ENCODE data around the gene CTH.
"Not testable (repeated sequence)": the region's sequence is repeated elsewhere in the genome, so short reads cannot be mapped to it uniquely, and the experiment has no call there.

DNA sequence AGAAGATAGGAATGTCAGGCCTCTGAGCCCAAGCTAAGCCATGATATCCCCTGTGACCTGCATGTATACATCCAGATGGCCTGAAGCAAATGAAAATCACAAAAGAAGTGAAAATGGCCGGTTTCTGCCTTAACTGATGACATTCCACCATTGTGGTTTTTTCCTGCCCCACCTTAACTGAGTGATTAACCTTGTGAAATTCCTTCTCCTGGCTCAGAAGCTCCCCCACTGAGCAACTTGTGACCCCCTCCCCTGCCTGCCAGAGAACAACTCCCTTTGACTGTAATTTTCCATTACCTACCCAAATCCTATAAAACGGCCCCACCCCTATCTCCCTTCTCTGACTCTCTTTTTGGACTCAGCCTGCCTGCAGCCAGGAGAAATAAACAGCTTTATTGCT, 37.5 kb upstream of the CTH start:
- TF ChIP-seq, protein P1, sequence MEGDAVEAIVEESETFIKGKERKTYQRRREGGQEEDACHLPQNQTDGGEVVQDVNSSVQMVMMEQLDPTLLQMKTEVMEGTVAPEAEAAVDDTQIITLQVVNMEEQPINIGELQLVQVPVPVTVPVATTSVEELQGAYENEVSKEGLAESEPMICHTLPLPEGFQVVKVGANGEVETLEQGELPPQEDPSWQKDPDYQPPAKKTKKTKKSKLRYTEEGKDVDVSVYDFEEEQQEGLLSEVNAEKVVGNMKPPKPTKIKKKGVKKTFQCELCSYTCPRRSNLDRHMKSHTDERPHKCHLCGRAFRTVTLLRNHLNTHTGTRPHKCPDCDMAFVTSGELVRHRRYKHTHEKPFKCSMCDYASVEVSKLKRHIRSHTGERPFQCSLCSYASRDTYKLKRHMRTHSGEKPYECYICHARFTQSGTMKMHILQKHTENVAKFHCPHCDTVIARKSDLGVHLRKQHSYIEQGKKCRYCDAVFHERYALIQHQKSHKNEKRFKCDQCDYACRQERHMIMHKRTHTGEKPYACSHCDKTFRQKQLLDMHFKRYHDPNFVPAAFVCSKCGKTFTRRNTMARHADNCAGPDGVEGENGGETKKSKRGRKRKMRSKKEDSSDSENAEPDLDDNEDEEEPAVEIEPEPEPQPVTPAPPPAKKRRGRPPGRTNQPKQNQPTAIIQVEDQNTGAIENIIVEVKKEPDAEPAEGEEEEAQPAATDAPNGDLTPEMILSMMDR (IDR thresholded peaks at IDR 0.05; ENCODE audit: low read depth, low read length, missing input control) = not testable (repeated sequence)
- TF ChIP-seq YY1 (IDR thresholded peaks at IDR 0.05); SP1 (IDR thresholded peaks at IDR 0.05); HNF4G (IDR thresholded peaks at IDR 0.05); EGR1 (IDR thresholded peaks at IDR 0.05; ENCODE audit: low read depth in 2 of 2); TAF1 (conservative IDR thresholded peaks at IDR 0.05); RAD21 (IDR thresholded peaks at IDR 0.05): not testable (repeated sequence)
- TF ChIP-seq, protein P2, sequence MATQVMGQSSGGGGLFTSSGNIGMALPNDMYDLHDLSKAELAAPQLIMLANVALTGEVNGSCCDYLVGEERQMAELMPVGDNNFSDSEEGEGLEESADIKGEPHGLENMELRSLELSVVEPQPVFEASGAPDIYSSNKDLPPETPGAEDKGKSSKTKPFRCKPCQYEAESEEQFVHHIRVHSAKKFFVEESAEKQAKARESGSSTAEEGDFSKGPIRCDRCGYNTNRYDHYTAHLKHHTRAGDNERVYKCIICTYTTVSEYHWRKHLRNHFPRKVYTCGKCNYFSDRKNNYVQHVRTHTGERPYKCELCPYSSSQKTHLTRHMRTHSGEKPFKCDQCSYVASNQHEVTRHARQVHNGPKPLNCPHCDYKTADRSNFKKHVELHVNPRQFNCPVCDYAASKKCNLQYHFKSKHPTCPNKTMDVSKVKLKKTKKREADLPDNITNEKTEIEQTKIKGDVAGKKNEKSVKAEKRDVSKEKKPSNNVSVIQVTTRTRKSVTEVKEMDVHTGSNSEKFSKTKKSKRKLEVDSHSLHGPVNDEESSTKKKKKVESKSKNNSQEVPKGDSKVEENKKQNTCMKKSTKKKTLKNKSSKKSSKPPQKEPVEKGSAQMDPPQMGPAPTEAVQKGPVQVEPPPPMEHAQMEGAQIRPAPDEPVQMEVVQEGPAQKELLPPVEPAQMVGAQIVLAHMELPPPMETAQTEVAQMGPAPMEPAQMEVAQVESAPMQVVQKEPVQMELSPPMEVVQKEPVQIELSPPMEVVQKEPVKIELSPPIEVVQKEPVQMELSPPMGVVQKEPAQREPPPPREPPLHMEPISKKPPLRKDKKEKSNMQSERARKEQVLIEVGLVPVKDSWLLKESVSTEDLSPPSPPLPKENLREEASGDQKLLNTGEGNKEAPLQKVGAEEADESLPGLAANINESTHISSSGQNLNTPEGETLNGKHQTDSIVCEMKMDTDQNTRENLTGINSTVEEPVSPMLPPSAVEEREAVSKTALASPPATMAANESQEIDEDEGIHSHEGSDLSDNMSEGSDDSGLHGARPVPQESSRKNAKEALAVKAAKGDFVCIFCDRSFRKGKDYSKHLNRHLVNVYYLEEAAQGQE (IDR thresholded peaks at IDR 0.05) = not testable (repeated sequence)

Data from liver (tissue), 3 donors.